GM12873 (cell line): ENCODE data around the gene INO80D.

Experiments used
- CTCF ChIP-seq: IDR thresholded peaks from 2 replicates; pipeline ENCODE4 v1.5.1; 2012; ENCODE audit warnings: low read depth, mild to moderate bottlenecking, moderate library complexity, low read length, control low read depth; ENCODE audit not compliant: insufficient read depth; ENCODE audit errors: missing control alignments

Gene INO80D

GRCh38 chr2:206031950-206032567 is 53.9 kb downstream of the INO80D start:
- no peak for TF ChIP-seq CTCF

- no peak for TF ChIP-seq CTCF
Observed at GRCh38 chr2:206031162-206031784, 54.7 kb downstream of the INO80D start.

- TF ChIP-seq CTCF, result no peak
Observed at GRCh38 chr2:206028101-206028500, 57.9 kb downstream of the INO80D start.

- TF ChIP-seq CTCF, result no peak
Observed at GRCh38 chr2:206023183-206023582, 62.8 kb downstream of the INO80D start.

GRCh38 chr2:206020171-206020570 is 65.8 kb downstream of the INO80D start:
- no peak for TF ChIP-seq CTCF

GRCh38 chr2:206011795-206012194 is 74.2 kb downstream of the INO80D start:
- no peak for TF ChIP-seq CTCF

GRCh38 chr2:206011018-206011614 is 74.9 kb downstream of the INO80D start:
- TF ChIP-seq CTCF, result no peak
